GM19239 (cell line): Measurements from ENCODE around the gene KLHL29.
"Not testable (repeated sequence)": the region's sequence is repeated elsewhere in the genome, so short reads cannot be mapped to it uniquely, and the experiment has no call there.

ENCODE experiments used
- DNase-seq: peaks from one replicate; pipeline ENCODE4 v3.0.0; 2011; ENCODE audit warnings: low spot score; ENCODE audit not compliant: insufficient read length
- FAIRE-seq: peaks from 2 replicates; lab custom pipeline; 2011; peaks lifted over from hg19 to GRCh38; lab: Jason Lieb, UNC

KLHL29 gene

GRCh38 chr2:23391237-23391736 lies 6.3 kb downstream of the KLHL29 start:
- not testable (repeated sequence) for FAIRE-seq, DNase-seq

- no peak for DNase-seq
- no peak for FAIRE-seq
Measured at GRCh38 chr2:23393722-23394121, 8.7 kb downstream of the KLHL29 start.

- DNase-seq: no peak
- FAIRE-seq: no peak
Measured at GRCh38 chr2:23394700-23395099, 9.7 kb downstream of the KLHL29 start.

GRCh38 chr2:23397478-23397877 lies 12.5 kb downstream of the KLHL29 start:
- DNase-seq (no peak), FAIRE-seq (no peak)

GRCh38 chr2:23399674-23400261 lies 14.8 kb downstream of the KLHL29 start:
- FAIRE-seq (peak; percentile 21), DNase-seq (no peak)

- DNase-seq (no peak), FAIRE-seq (no peak)
Measured at GRCh38 chr2:23400703-23401102, 15.7 kb downstream of the KLHL29 start.

- FAIRE-seq (no peak), DNase-seq (no peak)
Measured at GRCh38 chr2:23401427-23402204, 16.6 kb downstream of the KLHL29 start.

GRCh38 chr2:23402205-23402740 lies 17.3 kb downstream of the KLHL29 start:
- FAIRE-seq (no peak), DNase-seq (no peak)

- FAIRE-seq (peak; percentile 92), DNase-seq (no peak)
Measured at GRCh38 chr2:23404426-23404825, 19.4 kb downstream of the KLHL29 start.

- DNase-seq (no peak), FAIRE-seq (no peak)
Measured at GRCh38 chr2:23409248-23409647, 24.3 kb downstream of the KLHL29 start.

GRCh38 chr2:23410596-23410995 lies 25.6 kb downstream of the KLHL29 start:
- FAIRE-seq (no peak), DNase-seq (no peak)

- DNase-seq (no peak), FAIRE-seq (no peak)
Measured at GRCh38 chr2:23411752-23412431, 26.9 kb downstream of the KLHL29 start.

GRCh38 chr2:23412556-23413155 lies 27.7 kb downstream of the KLHL29 start:
- DNase-seq (no peak), FAIRE-seq (no peak)

GRCh38 chr2:23413641-23414040 lies 28.7 kb downstream of the KLHL29 start:
- DNase-seq (no peak), FAIRE-seq (no peak)

GRCh38 chr2:23414106-23414505 lies 29.1 kb downstream of the KLHL29 start:
- FAIRE-seq (no peak), DNase-seq (no peak)

- FAIRE-seq: no peak
- no peak for DNase-seq
Measured at GRCh38 chr2:23414871-23415270, 29.9 kb downstream of the KLHL29 start.

GRCh38 chr2:23417310-23417709 lies 32.3 kb downstream of the KLHL29 start:
- FAIRE-seq (no peak), DNase-seq (no peak)

GRCh38 chr2:23418056-23418455 lies 33.1 kb downstream of the KLHL29 start:
- no peak for FAIRE-seq

GRCh38 chr2:23418461-23418911 lies 33.5 kb downstream of the KLHL29 start:
- FAIRE-seq (no peak), DNase-seq (no peak)

More at GRCh38 chr2:23418056-23418455, 33.1 kb downstream of the KLHL29 start:
- DNase-seq: no peak
